ENCODE results near the gene C16orf54.
"Not testable (repeated sequence)": the region's sequence is repeated elsewhere in the genome, so short reads cannot be mapped to it uniquely, and the experiment has no call there.

The C16orf54 gene

DNA sequence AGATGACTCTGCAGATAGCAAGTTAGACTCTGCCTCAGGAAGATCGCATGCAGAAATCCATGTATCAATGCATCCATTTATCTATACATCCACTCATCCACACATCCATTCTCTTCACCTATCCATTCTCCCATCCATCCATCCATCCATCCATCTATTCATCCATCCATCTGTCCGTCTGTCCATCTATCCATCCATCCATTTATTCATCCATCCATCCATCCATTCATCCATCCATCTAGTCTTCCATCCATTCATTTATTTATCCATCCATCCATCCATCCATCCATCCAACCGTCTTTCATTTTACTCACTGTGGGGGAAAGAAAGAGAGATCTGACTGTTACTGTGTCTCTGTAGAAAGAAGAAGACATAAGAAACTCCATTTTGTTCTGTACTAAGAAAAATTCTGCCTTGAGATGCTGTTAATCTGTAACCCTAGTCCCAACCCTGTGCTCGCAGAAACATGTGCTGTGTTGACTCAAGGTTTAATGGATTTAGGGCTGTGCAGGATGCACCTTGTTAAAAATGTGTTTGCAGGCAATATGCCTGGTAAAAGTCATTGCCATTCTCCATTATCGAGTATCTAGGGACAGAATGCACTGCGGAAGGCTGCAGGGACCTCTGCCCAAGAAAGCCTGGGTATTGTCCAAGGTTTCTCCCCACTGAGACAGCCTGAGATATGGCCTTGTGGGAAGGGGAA lies 5.7 kb downstream of the C16orf54 start:
- not testable (repeated sequence) for DNase-seq

- peak in 4 of 5 experiments; percentile 16 to 94 (median 62) for DNase-seq
These were observed 7.3 kb downstream of the C16orf54 start for GRCh38 chr16:29738514-29738913.

DNA sequence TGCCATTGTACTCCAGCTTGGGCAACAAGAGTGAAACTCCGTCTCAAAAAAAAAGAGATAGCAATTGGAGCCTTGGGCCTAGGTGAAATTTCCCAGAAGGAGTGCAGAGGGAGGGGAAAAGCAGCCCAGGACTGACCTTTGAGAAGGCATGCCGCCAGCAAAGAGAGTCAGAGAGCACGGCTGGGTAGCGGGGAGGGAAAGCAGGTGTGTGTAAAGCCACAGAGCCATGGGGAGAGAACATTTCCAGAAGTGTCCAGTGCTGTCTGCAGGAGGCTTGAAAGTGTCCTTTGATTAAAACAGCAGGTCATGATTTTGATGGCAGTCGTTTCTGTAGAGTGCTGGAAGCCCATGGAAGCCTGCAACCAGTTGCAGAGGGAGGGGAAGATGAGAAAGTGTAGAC lies 8.1 kb downstream of the C16orf54 start:
- no peak for DNase-seq

- no peak for DNase-seq
These were observed 9.0 kb downstream of the C16orf54 start for GRCh38 chr16:29736764-29737163.

- no peak for DNase-seq
These were observed 9.7 kb downstream of the C16orf54 start for GRCh38 chr16:29736112-29736511.

DNA sequence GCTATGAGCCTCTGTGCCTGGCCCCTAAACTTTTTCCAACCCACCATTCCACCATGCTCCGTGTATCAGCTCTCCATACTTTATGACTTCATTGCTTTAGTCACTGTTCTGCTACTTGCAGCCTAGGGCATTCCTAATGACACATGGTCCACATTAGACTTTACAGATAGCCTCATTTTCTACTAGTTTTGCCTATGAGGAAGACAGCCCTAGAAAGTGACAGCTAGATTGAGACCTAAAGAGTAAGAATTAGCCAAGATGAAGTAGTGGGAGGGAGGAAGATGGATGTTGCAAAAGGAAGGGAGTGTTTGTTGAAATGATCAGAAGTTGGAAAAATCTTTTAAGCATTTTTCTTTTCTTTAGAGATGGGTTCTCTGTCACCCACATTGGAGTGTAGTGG lies 11.0 kb downstream of the C16orf54 start:
- no peak for DNase-seq

DNA sequence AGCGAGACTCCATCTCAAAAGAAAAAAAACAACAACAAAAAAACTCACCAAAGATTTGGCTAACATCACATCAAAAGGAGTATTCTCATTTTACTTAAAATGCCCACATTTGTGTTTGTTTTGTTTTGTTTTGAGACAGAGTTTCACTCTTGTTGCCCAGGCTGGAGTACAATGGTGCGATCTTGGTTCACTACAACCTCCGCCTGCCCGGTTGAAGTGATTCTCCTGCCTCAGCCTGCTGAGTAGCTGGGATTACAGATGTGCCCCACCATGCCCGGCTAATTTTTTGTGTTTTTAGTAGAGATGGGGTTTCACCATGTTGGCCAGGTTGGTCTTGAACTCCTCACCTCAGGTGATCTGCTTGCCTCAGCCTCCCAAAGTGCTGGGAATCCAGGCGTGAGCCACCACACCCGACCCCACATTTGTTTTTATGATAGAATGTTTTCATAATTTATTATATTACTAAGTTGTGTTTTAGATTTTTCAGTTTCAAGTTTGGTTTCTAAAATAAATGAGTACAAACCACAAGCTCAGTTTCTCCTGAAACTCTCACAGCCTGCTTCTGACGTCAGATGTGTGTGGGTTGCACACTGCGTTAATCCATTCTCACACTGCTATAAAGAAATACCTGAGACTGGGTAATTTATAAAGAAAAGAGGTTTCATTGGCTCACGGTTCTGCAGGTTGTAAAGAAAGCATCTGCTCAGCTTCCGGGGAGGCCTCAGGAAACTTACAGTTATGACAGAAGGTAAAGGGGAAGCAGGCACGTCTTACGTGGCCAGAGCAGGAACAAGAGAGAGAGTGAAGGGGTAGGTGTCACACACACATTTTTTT lies 13.8 kb downstream of the C16orf54 start:
- peak in 3 of 5 experiments; percentile 34 to 95 (median 74) for DNase-seq

GRCh38 chr16:29730649-29731048 lies 15.1 kb downstream of the C16orf54 start:
- DNase-seq, result no peak

GRCh38 chr16:29729116-29729521 lies 16.7 kb downstream of the C16orf54 start:
- DNase-seq, result no peak

- DNase-seq, result no peak
These were observed 18.3 kb downstream of the C16orf54 start for GRCh38 chr16:29727452-29727851.

GRCh38 chr16:29726845-29727377 lies 18.9 kb downstream of the C16orf54 start:
- no peak for DNase-seq

DNA sequence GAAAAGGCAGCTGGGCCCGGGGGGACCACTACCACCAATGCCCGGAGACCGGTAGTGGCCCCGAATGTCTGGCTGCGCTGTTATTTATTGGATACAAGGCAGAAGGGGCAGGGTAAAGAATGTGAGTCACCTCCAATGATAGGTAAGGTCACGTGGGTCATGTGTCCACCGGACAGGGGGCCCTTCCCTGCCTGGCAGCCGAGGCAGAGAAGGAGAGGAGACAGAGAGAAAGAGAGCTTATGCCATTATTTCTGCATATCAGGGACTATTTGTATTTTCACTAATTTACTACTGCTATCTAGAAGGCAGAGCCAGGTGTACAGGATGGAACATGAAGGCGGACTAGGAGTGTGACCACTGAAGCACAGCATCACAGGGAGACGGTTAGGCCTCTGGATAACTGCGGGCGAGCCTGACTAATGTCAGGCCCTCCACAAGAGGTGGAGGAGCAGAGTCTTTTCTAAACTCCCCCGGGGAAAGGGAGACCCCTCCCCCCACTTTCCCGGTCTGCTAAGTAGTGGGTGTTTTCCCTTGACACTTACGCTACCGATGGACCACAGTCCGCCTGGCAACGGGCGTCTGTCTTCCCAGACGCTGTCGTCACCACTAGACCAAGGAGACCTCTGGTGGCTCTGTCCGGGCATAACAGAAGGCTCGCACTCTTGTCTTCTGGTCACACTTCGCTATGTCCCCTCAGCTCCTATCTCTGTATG lies 24.5 kb downstream of the C16orf54 start:
- DNase-seq, result peak in 1 of 5 experiments; percentile 47

- DNase-seq, result no peak
These were observed 25.1 kb downstream of the C16orf54 start for GRCh38 chr16:29720703-29721102.

GRCh38 chr16:29719063-29719462 lies 26.7 kb downstream of the C16orf54 start:
- no peak for DNase-seq

DNA sequence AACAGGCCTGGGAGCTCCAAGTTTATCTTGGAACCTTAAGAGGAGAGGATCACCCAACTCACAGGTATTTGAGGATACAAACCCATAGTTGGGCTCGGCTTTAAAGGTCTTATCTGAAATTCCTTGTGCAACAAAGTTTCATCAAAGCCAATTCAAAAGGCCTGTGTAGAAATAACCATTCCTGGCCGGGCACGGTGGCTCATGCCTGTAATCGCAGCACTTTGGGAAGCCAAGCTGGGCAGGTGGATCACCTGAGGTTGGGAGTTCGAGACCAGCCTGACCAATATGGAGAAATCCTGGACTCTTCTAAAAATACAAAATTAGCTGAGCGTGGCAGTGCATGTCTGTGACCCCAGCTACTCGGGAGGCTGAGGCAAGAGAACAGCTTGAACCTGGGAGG lies 28.7 kb downstream of the C16orf54 start:
- DNase-seq, result no peak

DNA sequence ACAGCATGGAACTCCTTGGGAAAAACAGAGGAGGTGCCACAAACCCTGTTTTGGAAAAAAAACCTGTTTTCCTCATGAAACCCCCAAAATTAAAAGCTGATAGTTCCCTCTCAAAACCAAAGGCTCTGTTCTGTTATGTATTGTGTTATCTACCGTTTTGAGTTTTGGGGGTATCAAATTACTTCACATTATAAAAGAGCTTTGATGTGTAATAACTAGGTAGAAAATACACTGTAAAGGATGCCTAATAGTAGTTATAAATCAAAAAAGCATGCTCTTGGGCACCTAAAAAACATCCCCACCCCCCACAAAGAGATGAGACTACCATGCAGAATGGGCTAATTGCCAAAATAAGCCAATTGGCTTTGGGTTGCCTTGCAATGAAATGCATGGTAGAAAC lies 30.8 kb downstream of the C16orf54 start:
- no peak for DNase-seq

DNA sequence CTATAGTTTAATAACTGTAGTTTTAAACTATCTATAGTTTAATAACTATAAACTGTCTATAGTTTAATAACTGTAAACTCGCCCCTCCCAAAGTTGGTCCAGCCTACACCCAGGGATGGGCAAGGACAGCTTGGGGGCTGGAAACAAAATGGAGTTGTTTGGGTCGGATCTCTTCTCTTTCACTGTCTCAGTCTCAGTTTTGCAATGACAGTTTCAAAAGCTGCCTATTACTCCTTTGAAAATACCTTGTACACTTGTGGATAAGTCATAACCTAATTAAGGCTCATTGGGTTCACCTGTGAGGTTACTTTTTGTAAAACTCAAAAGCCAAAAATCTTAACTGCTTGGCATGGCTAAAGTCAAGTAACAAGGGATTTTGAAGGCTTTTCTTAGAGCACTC lies 31.4 kb downstream of the C16orf54 start:
- no peak for DNase-seq

DNA sequence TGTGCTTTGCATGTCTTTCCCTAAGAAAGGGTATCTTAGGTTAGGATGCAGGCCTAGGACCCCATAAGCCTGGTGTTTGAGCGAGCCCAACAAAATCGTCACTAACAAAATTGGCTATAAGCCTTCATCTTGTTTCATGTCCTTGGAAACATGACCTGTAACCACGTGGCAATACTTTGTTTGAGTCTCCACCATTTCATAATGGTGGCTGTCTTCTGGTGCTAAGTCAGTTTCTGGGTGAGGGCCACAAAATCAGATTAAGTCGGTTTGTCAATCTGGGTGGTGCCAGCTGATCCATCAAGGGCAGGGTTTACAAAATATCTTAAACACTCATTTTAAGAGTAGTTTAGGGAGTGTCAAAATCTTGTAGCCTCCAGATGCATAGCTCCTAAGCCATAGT lies 33.0 kb downstream of the C16orf54 start:
- peak in 1 of 5 experiments; percentile 32 for DNase-seq

DNA sequence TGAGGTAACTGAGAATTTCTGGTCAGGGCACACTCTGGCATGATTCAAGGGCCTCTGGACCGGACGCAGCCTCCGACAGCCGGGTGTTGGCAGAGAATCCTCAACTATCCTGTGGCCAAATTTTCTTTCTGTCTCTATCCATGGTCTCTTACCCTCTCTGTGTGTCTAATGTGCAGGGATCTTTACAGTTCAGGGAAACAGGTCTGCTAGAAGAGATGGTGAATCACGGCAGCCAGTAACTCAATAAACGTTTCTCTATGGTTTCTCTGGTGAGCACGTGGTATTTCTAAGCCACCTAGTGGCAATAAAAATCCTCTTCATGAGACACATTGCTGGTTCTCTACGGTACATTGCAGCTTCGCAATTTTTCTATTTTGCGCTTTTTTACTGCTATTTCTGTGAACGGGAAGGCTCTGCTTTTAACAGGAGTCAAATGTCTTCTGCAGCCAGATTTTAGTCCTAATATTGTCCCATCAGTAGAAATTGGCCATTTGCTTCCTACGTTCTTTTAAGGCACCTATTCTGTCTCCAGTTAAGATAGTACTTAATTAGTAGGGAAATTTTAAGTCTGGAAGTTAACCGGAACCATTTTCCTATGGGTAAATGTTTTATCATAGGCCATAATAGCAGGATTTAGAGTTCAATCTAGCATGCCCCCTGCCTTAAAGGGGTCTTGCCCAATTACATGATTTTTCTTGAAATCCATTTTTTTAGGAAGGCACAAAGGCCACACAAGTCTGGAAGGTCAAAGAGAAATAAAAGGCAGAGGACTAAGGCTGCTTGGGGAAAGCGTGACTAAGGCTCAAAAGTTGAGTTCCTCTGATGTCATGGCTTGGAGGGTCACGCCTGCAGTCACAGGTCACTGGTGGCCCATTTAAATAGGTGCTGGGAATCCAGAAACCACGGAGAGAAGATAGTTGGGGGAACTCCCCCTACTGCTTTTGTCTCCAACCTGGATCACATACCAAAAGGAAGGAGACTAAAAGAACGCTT lies 35.3 kb downstream of the C16orf54 start:
- peak in 2 of 5 experiments; percentile 50 to 81 for DNase-seq

GRCh38 chr16:29709657-29710056 lies 36.1 kb downstream of the C16orf54 start:
- DNase-seq, result not testable (repeated sequence)

DNA sequence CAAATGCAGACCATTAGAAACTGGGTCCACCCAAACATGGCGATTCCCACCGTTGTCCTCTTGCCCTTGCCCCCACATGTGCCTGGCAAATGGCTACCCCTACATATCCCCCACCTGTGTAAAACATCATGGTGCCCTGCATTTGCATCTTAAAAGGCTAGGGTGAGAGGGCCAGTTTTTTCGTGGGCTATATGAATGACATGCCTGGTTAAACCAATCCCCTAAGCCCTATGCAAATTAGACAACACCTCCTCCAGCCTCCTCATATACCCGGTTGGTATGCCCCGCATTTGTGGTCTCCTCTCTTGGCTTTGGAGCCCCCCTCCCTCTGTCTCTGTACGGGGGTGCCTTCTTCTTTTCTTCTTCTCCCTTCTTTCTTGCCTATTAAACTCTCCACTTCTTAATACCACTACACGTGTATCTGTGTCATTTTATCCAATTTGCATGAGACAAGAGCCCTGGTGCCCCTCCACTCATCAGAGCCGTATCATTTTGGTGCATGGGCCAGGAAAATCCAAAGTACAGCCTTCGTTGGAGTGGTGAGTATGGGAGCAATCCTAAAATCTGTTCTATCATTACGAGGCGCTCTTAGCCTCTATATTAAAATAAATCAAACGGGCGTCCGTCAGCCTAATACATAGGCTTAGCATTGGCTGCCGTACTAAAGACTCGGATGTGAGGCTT lies 36.7 kb downstream of the C16orf54 start:
- DNase-seq, result no peak

Measured in T-helper 2 cell (primary cell).